ENCODE results near the gene SIKE1.
"Not testable (repeated sequence)": the region's sequence is repeated elsewhere in the genome, so short reads cannot be mapped to it uniquely, and the experiment has no call there.

SIKE1 gene

DNA sequence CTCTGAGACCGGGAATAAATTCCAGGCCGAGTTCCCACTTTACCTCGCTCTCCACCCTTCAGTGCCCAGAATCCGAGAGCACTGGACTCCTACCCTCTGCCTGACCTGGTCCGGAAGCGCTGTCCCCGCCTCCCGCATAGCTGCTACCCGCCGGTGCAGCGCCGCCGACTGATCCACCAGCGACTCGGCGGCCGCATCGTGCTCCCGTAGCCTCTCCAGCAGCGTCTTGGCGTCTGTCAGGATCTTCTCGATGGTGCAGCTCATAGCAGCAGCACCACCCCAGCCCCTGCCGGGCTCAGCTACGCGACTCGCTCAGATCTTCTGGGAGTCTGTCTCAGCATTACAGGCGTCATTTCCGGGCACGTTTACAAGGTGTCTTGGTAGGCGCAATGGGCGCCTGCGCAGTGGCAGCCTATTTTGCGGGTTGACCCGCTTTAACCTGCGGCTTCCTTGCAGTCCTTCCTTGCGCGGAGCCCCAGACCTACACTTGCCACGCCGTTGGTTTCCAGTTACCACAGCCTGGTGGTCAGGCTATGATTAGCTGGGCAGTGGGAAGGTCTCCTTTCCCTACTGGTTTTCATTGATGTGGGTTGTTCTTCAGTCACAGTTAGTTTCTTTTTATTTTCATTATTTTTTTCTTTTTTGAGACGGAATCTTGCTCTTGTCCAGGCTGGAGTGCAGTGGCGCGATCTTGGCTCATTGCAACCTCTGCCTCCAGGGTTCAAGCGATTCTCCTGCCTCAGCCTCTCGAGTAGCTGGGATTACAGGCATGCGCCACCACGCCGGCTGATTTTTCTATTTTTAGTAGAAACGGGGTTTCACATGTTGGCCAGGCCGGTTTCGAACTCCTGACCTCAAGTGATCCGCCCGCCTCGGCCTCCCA lies at the start of gene SIKE1:
SIKE1 (minus strand) TSS at position 342 of the 883 bp plus-strand sequence; CDS start at position 264, 78 bp downstream.
- peak; percentile 95 for DNase-seq

DNA sequence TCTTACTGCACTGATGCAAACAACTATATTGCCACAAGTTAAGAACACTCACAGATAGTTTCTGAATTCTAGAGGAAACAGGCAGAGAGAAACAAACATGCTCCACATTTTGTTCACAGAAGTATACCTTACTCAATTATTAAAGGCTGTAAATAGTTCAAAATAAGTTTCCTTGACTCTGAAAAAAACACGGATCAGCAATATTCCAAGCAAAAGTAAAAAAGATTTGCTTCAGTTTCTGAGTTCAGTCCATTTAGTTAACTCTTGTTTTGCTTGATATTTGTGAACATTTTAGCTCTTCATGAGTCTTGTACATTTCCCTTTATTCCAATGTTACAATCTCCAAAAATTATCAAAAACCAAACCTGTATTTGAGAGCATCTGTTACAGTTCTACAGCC lies 49.6 kb upstream of the SIKE1 start:
- not testable (repeated sequence) for DNase-seq

DNA sequence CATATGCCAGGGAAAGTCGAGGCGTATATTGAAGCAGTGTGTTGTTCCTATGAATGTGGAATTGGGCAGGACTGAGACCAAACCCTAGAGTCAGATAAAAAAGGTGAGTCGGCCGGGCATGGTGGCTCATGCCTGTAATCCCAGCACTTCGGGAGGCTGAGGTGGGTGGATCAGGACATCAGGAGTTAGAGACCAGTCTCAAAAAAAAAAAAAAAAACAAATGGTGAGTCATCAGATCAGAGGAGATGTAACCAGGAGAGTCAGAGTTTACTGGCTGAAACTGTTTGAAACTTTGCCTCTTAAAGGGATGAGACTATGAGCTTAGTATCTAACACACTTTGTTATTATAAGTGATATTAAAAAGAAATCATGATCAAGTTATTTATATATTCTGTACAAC lies 47.8 kb upstream of the SIKE1 start:
- DNase-seq = no peak

DNA sequence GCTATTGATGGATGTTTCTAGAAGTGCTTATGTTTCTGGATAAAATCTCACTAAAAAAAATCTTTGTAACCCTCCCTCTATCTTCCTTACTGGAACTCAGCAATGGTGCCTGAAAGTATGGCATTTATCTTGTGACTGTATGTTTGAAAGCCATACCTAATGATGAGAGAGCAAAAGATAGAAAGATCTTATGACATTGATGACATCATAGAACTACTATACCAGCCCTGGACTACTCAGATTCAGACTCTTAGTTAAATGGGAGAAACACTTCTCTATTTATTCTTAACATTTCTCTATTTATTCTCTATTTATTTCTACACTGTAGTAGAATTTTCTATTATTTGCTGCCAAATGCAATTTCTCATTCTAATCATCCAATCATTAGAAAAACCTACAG lies 41.5 kb upstream of the SIKE1 start:
- no peak for DNase-seq

DNA sequence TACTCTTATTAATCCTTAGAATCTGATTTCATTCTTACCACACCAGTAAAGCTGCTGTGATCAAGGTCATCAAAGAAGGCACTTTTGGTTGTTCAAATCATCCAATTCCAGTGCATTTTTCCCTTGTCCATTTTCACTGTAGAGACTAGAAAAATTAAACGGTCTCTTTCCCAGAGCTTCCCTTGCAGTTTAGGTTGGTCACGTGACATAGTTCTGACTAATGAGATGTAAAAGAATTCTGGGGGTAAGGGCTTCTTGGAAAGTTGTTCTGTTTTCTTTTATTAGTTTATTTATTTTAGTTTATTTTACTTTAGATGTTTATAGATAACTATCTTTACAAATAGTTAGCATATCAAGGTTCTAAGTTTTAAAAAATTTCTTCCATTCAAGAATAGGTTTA lies 39.9 kb upstream of the SIKE1 start:
- no peak for DNase-seq

DNA sequence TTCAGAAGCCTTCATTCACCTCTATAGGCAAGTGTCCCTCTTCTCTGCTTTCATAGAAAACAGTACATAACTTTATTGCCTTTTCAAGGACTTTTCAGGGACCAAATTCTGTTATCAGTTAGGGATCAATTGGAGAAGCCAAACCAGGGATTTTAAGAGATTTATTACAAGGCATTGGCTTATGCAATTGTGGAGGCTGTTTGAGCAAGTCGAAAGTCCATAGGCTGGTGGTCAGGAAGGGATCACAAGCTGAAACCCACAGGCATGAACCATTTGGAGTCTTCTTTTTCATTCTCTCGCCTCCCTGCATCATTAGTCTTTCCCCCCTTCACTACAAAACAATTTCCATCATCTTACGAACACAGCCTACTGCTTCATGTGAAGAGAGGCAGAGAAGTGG lies 39.4 kb upstream of the SIKE1 start:
- DNase-seq = no peak

DNA sequence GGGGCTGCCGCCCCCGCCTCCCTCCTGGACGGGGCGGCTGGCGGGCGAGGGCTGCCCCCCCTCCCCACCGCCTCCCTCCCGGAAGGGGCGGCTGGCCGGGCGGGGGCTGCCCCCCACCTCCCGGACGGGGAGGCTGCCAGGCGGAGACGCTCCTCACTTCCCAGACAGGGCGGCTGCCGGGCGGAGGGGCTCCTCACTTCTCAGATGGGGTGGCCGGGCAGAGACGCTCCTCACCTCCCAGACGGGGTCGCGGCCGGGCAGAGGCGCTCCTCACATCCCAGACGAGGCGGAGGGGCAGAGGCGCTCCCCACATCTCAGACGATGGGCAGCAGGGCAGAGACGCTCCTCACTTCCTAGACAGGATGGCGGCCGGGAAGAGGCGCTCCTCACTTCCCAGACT lies 24.0 kb upstream of the SIKE1 start:
- DNase-seq = not testable (repeated sequence)

DNA sequence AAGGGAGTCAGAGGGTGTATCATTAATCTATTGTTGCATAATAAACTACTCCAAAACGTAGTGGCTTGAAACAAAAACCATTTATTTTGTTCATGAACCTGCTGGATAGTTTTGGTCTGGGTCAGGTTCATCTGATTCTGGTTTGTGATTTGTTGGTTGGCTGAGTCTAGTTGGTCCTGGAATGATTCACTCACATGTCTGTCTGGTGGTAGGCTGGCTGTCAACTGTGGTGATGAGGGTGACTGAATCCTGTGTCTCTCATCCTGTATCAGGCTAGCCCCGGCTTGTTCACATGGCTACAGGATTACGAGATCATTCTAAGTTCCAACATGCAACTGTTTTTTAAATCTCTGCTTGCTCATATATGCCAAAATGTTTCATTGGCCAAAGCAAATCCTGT lies 22.5 kb upstream of the SIKE1 start:
- no peak for DNase-seq

DNA sequence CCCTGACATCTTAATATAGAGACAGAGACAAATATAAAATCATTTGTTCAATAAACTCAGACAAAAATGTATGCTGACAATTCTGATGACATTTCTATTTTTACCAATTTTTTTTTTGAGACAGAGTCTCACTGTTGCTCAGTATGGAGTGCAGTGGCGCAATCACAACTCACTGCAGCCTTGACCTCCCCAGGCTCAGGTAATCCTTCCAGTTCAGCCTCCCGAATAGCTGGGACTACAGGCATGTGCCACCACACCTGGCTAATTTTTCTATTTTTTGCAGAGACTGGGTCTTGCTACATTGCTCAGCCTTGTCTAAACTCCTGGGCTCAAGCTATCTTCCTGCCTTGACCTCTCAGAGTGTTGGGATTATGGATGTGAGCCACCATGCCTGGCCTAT lies 13.6 kb upstream of the SIKE1 start:
- no peak for DNase-seq

DNA sequence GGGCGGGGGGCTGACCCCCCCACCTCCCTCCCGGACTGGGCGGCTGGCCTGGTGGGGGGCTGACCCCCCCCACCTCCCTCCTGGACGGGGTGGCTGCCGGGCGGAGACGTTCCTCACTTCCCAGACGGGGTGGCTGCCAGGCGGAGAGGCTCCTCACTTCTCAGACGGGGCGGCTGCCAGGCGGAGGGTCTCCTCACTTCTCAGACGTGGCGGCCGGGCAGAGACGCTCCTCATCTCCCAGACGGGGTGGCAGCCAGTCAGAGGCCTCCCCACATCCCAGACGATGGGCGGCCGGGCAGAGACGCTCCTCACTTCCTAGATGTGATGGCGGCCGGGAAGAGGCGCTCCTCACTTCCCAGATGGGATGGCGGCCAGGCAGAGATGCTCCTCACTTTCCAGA lies 10.1 kb upstream of the SIKE1 start:
- DNase-seq = not testable (repeated sequence)

DNA sequence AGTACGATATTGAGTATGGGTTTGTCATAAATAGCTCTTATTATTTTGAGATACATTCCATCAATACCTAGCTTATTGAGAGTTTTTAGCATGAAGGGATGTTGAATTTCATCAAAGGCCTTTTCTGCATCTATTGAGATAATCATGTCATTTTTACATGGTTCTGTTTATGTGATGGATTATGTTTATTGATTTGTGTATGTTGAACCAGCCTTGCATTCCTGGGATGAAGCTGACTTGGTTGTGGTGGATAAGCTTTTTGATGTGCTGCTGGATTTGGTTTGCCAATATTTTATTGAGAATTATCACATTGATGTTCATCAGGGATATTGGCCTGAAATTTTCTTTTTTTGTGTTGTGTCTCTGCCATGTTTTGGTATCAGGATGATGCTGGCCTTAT lies 6.0 kb upstream of the SIKE1 start:
- DNase-seq = not testable (repeated sequence)

DNA sequence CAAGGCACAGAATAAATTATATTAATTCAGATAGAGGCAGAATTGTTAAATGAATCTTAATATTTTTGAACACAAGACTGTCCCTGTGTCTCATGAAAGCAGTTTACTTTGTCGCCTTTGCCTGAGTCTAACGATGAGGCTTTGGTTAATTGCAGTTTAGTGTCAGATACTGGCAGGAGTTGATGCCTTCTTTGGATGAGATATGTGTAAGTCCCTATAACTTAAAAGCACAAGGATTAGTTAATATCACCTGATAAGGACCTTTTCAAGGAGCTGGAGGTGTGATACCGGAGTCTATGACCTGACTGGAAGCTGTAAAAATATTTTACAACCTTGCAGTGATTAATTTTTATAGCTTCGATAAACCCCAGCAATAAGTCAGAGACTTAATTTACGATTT lies 2.0 kb upstream of the SIKE1 start:
- no peak for DNase-seq

DNA sequence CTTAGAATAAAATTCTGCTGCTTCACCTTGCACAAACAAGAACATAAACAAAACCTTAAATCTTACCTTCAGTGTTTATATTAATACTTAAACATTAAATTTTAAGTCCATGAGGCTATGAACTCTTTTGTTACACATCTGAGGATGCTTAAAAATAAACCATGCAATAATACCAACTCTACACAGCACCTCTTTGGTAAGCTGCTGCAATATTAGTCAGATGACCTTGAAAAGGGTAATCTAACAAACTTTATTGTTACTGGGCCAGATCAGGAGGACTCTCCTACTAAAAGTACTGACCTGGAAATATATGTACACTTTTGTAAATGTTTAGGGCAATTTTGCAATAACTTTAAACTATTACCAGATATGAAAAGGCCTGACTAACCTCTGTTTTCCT lies 763 bp downstream of the SIKE1 start:
- DNase-seq = no peak

DNA sequence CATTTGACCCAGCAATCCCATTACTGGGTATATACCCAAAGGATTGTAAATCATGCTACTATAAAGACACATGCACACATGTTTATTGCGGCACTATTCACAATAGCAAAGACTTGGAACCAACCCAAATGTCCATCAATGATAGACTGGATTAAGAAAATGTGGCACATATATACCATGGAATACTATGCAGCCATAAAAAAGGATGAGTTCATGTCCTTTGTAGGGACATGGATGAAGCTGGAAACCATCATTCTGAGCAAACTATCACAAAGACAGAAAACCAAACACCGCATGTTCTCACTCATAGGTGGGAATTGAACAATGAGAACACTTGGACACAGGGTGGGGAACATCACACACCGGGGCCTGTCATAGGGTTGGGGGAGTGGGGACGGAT lies 3.8 kb downstream of the SIKE1 start:
- DNase-seq = not testable (repeated sequence)

DNA sequence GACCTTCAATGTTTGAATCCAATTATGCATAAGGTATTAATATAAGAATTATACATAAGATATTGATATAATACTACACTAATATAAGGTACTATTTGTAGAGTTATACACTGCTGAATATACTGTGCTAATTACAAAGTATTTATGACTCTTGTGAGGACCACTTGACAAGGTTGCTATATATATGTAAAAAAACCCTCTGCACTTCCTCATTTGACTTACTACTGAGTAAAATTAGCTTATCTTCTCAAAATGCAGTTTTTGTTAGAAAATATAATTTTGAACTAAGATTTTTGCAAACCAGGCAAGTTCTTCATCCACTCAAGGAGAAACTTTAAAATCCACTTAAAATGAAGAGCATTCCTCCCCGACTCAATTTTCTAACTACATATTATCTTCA lies 8.5 kb downstream of the SIKE1 start:
- DNase-seq = no peak

DNA sequence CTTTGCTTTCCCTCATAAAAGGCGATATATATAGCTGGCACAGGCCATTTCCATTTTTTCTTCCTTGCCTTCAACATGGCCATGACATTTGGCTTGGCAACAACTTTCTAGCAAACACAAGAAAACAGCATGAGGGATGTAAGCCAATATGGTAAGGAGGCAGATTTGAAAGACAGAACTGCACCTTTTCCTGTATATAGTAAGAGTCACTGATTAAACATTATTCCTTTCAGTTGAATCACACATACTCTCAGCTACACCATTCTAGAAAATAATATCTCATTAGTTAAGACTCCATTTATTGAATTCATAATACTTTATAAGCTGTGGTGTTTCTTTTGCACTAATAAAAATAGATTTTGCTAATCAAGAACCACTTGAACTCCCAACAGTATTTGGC lies 9.5 kb downstream of the SIKE1 start:
- DNase-seq = no peak

DNA sequence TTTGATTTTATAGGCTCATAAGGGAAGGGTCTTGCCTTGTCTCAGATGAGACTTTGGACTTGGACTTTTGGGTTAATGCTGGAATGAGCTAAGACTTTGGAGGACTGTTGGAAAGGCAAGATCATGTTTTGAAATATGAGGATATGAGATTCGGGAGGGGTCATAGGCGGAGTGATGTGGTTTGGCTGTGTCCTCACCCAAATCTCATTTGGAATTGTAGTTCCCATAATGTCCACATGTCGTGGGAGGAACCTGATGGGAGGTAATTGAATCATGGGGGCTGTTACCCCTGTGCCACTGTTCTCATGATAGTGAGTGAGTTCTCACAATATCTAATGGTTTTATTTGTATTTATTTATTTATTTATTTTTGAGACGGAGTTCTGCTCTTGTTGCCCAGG lies 15.8 kb downstream of the SIKE1 start:
- no peak for DNase-seq

DNA sequence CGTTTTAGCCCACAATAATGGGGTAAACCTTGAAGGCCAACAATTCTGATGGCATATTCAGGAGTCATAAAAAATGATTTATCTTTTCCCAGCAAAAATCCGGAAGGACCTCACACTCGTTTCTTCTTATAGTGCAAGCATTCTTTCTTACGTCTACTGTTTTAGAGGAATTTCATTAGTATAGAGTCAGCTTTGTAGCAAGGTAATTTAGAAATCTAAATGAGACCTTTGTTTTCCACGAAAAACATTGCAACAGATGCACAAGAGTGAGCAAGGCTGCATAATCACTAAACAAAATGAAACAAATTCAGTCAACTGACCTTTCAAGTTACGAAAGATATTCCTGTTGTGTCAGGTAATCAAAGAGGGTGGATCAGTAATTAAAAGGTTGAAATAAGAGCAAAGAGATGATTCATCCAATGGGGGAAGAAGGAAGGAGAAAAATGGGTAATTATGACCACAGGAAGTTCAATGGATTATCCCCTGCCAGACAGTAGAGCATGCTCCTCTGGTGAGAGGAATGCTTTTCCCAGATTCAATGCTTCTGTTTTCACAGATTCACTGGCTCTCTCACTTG lies 22.1 kb downstream of the SIKE1 start:
- no peak for DNase-seq

DNA sequence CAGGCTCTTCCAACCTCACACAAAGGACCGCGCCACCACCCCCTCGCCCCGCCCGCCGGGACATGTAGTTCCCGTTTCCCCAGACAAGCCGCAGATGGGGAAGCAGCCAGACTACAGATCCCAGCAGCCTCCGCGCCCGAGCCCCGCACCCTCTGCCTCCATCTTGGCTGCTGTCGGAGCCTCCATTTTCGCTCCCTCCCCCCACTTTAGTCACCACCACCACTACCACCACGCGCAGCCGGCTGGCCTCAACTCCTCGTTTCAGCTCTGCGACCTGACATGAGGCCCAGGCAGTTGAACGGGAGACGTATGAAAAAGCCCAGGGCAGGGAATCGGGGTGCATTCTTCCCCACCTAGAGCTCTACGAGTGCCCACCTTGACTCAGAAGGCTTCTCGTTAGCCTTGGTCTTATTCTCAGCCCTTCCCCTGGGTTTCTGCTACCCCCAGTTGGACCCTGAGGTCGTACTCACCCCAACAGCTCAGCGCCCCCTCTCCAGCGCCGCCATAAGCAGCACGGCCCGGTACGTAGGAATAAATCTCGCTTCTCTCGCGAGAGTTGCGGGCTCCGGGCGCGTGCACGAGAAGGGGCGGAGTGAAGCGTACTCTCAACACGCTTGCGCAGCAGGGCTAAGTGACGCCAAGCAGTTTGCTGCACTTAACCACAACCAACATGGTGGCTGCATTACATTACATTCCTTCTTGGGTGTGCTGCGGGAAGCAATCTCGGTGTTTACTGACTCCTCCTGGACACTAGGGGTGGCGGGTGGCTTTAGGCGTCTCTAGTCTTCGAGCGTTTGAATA lies 22.8 kb downstream of the SIKE1 start, which contains the start of gene CSDE1:
CSDE1 (minus strand) TSS at position 530 of the 801 bp plus-strand sequence. CDS start 18,094 bp downstream, outside the sequence.
- peak; percentile 98 for DNase-seq

DNA sequence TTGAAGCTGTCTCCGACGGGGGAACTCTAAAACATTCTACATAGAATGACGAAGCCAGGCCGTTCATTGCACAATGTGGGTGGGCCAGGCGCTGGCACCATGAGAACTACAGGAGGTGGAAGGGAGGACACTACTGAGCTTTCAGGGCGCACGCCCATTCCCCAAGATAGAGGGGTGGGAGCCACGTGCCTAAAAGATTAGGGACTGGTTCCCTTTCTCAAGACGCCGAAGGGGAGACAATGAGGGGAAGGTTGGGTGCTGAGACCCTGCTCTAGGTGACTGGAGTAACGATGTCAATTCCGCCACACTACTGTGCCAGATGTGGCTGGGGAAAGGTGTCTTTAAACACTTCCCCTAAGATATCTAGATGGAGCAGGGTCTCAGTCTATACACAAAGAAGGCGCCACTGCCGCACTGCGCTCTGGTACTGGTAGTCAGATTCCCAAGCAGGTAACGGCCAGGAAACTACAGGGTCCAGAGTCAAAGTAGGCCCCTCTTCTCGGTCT lies 23.5 kb downstream of the SIKE1 start:
- DNase-seq = no peak

DNA sequence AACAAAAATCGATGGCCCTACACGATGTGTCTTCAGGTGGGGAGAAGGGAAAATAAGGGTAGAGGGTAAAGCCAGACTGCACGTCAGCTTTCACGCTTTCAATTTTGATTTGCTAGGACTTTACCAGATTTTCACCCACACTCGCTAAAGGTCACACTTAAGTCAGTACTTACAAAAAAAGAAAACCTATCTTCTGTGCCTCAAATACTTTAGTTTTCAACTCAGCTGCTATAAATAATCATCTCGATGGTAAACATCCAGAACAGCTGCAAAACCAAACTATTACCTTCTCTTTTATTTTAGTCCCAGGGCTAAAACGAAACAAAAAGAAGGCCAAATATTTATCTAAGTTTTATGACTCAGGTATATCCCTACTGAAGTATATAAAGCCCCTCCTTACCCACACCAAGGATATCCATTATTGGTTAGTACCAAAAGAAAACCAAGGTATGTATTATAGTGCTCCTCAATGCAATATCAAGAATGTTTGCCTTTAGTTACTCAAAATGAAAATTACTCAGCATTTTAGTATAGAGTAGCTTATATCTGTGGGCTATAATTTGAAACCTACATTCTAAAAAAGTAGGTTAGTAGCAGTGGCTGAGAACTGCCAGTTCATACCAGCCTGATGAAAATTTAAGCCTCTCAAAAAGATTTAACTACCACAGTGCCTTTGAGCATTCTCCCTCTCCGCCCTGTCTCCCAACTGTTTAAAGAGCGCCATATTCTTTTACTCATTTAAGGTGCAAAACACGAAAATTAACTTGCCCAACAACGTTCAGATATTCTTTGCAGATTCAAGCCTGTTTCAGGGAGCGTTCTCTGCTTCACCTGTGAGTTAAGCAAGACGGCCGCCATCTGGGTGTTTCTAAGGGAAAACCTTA lies 24.2 kb downstream of the SIKE1 start:
- no peak for DNase-seq
